ENCODE results near the gene NTN5.
"Not testable (repeated sequence)": the region's sequence is repeated elsewhere in the genome, so short reads cannot be mapped to it uniquely, and the experiment has no call there.

NTN5 gene

DNA sequence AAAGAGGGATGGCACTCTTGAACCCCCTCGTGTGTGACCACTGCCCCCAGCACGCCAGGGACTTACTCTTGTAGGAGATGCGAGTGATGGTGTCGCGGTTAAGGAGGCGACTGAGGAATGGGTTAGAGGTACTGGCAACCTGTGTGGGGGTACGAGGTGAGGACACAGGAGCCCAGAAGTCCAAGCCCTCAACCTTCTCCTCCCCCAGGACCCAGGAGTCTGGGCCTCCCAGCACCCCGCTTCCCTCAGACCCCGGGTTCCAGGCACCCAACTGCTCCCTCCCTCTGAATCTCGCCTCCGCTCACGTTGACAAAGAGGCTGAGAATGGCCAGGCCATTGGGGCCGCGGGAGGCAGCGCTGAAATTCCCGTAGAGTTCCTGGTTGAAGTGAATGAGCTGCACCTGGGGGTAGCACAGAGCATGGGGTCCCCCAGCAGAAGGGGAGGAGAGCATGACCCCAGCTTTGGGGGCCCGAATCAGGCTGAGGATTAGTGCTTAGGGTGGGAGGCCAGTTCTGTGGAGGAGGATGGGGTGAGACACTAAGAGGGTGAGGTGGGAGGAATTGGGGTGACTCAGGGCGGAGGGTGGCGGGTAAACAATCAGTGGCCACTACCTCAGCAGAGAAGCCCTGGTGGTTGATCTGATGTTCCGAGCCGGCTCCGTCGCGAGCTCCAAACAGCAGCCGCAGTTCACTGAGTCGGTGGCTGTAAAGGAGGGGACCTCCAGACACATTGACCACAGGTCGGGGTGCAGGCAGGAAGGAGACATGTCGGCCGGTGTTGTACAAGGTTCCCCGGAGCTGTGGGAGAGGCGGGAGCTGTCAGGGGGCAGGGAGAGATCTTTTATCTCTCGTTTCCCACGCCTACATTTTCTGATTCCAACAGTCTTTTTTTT is 33.1 kb downstream of the NTN5 start:
- DNase-seq: no peak

DNA sequence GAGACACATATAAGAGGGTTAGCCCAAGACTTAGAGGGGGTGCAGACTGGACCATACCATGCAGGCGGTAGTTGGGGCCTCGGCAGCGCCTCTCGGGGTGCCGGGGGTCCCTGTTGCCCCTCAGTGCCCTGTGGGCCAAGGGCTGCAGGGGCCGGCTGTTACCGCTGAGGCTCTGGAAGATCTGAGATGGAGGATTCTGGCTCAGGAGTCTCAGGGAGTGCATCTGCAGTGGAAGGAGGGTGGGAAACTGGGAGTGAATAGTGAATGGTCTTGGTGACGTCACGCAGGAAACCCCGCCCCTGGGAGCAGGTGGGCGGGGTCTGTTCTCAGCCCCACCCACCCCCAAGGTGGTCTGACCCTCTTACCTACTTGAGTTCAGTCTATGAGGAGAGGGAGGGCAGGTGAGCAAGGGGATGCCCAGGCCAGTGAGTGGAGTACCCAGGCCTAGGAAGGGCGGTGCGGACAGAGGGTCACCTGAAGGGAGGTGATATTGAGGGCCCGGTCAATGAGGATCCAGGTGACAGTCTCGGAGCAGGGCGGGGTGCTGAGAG is 33.9 kb downstream of the NTN5 start:
- DNase-seq: no peak

DNA sequence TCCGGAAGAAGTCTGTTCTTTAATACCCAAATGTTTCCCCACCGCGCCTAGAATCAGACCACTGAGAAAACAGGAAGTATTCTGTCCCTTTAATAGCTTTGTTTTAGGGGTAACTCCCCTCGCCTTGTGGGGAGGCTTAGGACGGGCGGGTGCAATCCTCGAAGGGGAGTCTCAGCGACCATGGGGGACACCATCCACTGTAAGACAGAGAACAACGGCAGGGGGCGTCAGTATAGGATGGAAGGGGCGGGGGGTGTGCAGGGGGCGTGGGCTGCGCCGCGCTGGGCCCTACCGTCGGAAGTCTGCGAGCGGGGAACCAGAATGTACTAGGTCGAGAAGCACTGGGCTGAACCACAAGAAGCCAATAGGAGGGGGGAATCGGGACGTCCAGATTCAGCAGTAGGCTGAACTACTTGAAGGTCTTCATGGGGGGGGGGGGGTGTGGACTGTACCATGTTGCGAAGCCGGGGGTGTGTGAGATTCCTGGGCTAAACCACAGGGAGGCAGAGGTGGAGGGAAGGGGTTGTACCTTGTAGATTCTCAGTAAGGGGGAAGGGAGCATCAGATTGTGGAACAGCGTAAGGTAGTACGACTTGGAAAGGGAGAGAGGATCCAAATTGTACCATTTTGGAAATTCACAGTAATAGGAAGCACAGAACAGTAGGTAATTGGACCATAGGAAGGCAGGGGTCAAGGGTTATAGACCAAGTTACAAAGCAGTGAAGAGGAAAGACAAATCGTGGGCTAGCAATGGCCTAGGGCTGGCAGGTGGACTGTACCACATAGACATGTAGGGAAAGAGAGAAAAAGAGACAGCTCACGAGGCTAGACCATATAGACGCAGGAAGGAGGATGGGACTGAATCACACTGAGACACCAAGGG is 34.6 kb downstream of the NTN5 start:
- DNase-seq: peak; percentile 80

DNA sequence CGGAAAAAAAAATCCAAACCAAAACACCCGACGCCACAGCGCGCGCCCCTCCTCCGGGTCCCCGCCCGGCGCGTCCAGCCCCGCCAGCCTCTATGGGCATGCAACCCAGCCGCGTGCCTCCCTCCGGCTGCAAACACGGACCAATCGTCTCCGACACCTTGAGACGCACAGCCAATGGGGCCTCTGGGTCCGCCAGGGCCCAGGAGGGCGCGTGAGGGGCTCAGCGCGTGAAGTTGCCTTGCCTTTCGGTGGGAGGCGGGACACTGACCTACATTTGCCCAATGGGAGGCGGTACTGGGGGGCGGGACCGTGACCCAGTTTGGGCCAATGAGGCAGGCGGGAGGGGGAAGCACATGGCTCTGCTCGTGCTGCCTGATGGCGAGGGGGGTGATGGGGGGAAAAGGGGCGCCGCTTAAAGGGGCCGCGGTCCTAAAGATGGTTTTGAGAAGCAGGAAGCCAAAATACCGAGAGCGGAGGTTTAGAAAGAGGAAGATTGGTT is 35.3 kb downstream of the NTN5 start:
- peak; percentile 95 for DNase-seq

DNA sequence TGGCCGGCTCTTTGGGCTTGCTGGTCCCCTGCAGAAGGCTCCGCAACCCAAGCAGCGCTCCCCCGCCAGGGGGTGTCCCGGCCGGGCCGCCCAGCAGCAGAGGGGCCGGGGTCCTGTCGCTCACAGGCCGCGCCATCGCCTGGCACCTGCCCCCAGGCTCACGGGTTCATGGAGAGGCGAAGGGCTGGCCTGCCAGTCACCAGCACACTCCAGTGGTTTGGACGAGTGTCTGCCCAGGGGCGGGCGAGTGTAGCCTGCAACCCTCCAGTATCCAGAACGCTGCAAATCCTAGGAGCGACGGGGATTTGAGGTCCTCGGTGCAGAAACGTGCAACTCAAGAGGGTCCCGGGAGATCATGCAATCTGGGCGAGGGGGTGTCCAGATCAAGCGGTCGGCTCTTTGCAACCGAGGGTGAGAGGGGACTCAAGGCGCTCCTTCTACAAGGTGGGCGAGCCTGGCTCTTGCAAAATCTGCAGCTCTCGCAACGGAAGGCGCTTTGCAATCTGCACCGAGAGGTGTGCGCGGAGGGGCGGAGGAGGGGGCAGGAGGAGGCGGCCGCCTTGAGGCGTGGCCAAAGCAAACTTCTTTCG is 35.9 kb downstream of the NTN5 start, which contains the start of gene DBP:
TSS of gene DBP (minus strand) at position 521 of the 590 bp plus-strand sequence. CDS start at position 136, 385 bp downstream.
- DNase-seq: no peak

DNA sequence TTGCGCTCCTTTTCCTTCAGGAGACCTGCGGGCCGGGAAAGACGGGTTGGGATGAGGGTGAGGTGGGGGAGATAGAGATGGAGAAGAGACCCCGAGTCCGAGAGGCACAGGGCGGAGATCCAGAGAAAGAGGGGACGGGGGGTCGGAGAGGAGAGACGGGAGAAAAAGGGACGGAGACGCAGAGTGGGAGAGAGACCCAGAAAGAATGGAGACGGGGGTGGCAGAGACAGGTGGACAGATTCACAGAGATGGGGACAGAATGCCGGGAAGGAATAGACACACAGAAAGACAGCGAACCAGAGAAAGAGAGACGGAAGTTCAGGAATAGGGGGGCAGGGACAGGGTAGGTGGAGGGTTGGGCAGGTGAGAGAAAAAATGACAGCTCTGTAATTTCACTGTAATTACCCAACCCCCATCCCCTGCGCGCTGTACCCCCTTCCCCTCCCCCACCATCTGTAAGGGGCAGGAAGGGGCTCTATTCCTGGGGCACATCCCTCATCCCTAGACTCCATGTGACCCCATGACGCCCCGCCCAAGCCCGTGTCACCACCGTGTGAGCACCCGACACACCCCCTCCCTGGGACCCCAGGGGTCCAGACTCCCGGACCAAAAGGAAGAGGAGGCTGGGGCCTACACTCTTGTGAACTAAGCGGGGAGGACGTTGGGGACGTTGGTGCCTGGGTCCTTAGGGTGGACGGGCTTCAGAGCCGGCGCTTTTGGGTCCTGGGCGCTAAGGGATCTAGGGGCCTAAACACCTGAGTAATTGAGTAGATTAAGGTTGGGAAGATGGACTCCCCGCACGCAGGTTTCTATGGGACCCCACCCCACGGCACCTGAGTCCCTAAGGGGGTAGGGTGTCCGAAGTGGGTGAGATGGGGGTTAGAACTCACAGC is 36.6 kb downstream of the NTN5 start:
- DNase-seq: no peak

DNA sequence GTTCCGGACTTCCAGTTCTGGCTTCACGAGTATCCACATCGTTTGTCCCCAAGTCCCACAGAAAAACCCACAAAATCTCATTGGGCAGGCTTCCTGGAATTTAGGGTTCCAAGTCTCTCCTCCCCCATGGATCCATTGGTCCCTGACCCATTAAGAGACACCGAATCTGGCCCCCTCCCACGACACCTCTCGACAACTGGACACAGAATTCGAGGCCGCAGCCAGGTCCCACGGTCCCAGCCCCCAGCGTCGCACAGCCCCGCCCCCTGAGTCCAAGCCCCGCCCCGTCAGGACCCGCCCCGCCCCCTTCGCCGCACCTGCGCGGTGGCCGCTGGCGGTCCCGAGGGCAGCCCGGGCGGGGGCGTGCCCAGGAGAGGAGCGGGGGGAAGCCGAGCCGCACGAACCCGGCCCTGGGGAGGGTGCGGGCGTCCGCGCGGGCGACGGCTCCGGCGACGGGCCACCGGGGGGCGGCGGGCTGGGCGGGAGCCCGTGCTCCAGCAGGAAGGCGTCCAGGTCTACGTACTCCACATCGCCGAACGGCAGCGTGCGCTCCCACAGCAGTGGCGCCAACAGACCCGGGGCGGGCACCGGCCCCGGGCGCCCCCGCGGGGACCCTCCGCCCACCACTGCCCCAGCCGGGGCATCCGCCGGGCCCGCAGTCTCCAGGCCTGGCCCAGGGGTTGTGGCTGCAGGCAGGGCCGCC is 37.4 kb downstream of the NTN5 start:
- peak; percentile 23 for DNase-seq

DNA sequence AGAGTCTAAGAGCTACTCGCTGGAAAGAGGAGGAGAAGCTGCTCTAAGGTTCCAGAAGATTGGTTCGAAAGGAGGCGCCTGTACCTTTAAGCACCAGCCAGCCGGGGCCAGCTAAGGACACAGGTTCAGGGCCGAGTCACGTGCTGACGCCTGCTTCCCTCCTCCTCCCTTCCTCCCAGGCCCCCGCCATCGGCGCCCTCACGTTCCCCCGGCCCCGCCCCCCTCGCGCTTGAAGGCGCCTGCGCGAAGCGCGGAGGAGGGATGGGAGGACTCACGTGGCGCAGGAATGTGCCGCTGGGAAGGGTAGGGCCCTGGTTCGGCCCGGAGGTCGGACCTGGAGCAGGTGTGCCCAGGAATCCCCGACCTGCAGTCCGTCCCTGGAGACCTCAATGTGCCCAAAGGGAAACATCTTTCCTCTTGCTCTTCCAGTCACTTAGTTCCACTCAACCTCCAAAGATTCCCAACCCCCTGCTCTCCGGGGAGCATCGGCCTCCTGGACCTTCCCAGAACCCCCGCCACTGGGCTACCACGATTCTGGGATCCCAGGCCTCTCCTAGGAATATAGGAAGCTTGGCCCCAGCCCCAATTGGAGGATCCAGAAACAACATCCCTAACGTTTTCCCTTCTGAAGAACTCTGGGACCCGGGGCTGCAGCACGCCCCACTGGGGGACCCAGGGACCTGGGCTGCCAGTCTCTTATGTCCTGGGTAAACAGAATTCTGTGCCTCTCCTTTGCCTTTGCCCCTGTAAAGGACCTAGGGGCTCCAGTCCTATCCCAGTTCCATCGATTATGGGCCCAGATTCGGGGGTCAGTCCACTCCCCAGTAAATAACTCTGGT is 38.2 kb downstream of the NTN5 start:
- DNase-seq: peak; percentile 89

DNA sequence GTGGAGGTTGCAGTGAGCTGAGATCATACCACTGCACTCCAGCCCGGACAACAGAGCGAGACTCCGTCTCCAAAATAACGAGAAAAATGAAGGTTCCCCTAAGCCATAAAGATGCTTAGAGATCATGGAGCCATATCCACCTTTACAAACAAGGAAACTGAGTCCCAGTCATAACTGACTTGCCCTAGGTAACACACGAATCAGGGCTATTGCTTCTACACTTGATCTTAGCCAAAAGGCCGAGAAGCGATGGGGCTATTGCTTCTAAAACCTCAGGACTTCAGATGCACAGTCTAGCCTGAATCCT is 38.8 kb downstream of the NTN5 start:
- no peak for DNase-seq

DNA sequence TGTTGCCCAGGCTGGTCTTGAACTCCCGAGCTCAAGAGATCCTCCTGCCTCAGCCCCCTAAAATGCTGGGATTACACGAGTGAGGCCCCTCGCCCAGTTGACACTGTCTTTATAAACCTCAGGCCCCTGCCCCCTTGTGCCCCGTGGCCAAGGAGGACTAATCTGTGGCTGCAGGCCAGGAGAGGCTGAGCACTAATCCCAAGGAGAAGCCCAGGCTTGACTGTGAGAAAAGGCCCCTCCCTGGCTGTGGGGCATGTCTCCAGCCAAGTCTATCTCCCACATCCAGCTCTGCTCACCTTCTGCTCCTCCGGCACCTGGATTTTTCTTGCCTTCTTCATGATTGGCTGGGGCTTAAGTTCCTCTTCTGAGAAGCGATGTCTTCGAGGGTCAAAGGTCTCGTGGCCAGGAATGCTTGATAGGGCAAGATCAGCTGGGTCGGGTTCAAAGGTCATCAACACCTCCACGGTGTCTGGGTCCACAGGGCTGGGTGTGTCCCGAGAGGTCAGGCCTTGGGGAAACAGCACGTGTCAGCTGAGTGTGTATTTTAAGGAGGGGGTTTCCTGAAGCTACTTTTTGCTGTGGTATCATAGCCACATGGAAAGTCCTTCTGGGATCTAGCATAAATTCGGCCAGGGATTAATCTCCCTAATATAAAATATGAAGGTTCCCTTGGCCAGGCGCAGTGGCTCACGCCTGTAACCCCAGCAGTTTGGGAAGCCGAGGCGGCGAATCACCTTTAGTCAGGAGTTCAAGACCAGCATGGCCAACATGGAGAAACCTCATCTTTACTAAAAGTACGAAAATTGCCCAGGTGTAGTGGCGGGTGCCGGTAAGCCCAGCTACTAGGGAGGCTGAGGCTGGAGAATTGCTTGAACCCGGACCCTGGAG is 39.4 kb downstream of the NTN5 start:
- no peak for DNase-seq

DNA sequence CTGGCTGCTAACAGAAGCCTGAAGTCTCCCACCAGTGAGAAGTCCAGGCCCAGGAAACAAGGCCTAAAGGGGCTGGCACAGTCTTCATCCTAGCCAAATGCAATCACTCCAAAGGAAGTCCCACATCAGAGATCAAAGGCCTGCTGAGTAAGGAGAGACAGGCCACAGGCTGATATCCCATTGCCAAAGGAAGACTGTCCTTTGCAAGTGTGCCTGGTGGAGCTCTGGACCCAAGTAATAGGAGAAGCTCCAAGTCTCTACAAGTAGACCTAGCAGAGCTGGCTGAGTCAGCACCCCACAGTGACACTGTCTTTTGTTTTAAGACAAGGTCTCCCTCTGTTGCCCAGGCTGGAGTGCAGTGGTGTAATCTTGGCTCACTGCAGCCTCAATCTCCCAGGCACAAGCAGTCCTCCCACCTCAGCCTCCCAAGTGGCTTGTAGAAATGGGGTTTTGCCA is 40.1 kb downstream of the NTN5 start:
- no peak for DNase-seq

DNA sequence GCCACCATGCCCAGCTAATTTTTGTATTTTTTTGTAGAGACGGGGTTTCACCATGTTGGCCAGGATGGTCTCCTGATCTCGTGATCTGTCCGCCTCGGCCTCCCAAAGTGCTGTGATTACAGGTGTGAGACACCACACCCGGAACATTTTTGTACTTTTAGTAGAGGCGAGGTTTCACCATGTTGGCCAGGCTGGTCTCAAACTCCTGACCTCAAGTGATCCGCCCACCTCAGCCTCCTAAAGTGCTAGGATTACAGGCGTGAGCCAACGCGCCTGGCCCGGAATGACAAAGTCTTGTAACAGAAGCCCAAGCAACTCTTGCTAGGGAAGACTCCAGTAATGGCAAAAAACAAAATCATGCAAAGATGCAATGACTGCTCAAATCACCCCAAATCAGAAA is 40.5 kb downstream of the NTN5 start:
- DNase-seq: not testable (repeated sequence)

DNA sequence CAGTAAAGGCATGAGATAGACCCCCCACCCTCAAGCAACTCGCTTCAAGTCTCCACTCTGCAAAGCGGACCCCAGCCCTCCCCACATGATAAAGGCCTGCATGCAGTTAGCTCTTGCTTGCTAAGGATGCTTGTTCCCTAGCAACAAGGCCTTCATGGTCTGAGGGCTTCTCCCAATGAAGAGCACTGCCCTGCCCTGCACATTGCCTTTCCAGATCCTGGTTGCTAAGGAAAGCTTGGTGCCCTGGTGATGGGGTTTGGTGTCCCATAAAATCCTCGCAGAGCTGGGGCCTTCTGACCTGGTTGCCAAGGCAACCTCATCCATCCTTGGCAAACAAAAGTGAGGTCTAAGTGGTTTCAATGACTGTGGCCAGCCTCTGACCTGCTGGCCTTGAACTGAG is 41.6 kb downstream of the NTN5 start:
- no peak for DNase-seq

DNA sequence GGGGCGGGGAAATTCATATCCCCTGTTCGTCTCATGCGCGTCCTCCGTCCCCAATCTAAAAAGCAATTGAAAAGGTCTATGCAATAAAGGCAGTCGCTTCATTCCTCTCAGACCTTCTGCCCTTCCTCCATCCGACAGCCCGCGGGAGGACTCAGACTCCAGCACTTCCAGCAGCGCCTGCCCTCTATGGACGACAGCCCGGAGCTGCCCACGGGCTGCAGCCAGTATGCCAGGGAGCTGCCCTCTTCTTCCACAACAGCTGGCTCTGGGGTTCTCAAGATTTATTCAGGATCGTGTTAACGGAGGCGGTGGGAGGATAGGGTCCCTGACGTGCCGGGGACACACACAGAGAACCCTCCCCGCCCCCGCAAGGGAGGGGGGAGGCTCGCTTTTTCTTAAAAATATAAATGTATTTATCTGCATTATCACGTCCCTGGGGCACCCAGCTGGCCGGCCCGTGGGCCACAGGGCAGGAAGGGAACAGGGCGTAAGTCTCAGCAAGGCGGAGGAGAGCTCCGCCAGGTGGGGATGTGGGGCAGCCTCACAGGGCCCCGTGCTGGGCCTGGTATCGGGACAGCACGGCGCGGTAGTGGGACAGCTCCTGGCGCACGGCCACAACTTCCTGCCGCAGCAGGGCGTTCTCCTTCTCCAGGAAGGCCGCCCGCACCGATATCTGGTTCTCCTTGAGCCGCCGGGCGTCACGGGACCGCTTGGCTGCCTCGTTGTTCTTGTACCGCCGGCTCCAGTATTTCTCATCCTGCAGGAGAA is 42.3 kb downstream of the NTN5 start:
- DNase-seq: no peak

DNA sequence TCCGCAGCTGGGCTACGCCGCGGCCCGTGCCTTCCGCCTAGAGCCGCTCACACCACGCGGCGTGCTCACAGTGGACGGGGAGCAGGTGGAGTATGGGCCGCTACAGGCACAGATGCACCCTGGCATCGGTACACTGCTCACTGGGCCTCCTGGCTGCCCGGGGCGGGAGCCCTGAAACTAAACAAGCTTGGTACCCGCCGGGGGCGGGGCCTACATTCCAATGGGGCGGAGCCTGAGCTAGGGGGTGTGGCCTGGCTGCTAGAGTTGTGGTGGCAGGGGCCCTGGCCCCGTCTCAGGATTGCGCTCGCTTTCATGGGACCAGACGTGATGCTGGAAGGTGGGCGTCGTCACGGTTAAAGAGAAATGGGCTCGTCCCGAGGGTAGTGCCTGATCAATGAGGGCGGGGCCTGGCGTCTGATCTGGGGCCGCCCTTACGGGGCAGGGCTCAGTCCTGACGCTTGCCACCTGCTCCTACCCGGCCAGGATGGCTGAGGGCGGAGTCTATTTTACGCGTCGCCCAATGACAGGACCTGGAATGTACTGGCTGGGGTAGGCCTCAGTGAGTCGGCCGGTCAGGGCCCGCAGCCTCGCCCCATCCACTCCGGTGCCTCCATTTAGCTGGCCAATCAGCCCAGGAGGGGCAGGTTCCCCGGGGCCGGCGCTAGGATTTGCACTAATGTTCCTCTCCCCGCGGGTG is 43.1 kb downstream of the NTN5 start:
- DNase-seq: no peak

DNA sequence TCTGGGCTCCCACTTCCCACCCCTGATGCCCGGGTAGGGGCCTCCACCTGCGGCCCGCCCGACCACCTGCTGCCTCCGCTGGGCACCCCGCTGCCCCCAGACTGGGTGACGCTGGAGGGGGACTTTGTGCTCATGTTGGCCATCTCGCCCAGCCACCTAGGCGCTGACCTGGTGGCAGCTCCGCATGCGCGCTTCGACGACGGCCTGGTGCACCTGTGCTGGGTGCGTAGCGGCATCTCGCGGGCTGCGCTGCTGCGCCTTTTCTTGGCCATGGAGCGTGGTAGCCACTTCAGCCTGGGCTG is 43.6 kb downstream of the NTN5 start:
- DNase-seq: no peak

DNA sequence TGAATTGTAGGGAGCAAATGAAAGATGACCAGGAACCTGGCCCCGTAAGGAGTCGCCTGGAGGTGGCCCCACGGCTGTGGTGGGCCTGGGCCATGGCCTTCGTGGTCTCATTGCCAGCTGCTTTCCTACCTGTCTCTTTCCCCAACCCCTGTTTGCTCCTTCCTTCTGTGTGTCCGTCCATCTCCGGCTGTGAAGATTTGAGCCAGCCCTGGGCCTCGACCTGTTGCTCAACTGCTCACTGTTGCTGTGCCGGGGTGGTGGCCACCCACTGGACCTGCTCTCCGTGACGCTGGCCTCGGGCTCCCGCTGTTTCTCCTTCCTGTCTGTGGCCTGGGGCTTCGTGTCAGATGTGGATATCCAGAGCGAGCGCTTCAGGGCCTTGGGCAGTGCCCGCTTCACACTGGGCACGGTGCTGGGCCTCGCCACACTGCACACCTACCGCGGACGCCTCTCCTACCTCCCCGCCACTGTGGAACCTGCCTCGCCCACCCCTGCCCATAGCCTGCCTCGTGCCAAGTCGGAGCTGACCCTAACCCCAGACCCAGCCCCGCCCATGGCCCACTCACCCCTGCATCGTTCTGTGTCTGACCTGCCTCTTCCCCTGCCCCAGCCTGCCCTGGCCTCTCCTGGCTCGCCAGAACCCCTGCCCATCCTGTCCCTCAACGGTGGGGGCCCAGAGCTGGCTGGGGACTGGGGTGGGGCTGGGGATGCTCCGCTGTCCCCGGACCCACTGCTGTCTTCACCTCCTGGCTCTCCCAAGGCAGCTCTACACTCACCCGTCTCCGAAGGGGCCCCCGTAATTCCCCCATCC is 44.1 kb downstream of the NTN5 start:
- DNase-seq: no peak

All from NCI-H2227 treated with DMSO at 0.1 percent for 48 hours (cell line).